GM19468 (cell line): ENCODE results near the gene DKK1.
"Not testable (repeated sequence)": the region's sequence is repeated elsewhere in the genome, so short reads cannot be mapped to it uniquely, and the experiment has no call there.

Experiments
- ATAC-seq: cut with Tn5 transposase; IDR thresholded peaks from one replicate; pipeline ENCODE4 v1.9.1; 2021; ENCODE audit warnings: mild to moderate bottlenecking, moderate library complexity, moderate number of reproducible peaks; ENCODE audit not compliant: unreplicated experiment; ENCODE audit errors: extremely low read depth

The DKK1 gene

DNA sequence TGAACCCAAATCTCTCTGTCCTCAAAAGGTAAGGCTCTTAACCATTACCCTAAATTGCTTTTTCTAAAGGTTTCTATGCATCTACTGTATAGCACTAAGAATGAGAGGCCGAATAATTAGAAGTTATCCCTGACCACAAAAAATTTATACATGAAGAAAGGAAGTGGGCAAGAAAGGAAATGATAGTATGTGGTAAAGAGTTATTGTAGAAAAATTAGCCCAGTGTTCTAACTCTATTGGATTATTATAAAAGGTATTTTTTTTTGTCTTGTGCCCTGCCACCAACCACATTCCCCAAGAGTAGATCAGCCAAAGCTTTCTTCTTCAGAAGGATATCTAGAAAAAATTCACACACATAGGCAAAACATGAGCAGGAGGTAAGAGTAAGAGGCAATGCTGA is 45.4 kb downstream of the DKK1 start:
- no peak for ATAC-seq

DNA sequence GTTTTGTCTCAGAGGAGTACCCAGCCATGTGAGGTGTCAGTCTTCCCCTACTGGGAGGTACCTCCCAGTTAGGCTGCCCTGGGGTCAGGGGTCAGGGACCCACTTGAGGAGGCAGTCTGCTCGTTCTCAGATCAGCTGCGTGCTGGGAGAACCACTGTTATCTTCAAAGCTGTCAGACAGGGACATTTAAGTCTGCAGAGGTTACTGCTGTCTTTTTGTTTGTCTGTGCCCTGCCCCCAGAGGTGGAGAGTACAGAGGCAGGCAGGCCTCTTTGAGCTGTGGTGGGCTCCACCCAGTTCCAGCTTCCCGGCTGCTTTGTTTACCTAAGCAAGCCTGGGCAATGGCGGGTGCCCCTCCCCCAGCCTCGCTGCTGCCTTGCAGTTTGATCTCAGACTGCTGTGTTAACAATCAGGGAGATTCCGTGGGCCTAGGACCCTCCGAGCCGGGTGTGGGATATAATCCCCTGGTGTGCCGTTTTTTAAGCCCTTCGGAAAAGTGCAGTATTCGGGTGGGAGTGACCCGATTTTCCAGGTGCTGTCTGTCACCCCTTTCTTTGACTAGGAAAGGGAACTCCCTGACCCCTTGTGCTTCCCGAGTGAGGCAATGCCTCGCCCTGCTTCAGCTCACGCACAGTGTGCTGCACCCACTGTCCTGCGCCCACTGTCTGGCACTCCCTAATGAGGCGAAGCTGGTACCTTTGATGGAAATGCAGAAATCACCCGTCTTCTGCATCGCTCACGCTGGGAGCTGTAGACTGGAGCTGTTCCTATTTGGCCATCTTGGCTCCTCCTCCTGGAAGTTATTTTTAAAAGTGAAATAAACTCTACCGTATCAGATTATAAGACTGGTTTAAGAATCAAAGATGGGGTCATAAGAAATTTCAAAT is 51.7 kb downstream of the DKK1 start:
- not testable (repeated sequence) for ATAC-seq
